HG03108 (cell line): ENCODE measurements around the gene TBC1D4.

ENCODE experiments used
- ATAC-seq: cut with Tn5 transposase; IDR thresholded peaks from one replicate; pipeline ENCODE4 v1.9.1; 2021; ENCODE audit warnings: moderate library complexity; ENCODE audit not compliant: unreplicated experiment

TBC1D4 gene

GRCh38 chr13:75486146-75487062, 4.4 kb upstream of the TBC1D4 start:
- no peak for ATAC-seq

DNA sequence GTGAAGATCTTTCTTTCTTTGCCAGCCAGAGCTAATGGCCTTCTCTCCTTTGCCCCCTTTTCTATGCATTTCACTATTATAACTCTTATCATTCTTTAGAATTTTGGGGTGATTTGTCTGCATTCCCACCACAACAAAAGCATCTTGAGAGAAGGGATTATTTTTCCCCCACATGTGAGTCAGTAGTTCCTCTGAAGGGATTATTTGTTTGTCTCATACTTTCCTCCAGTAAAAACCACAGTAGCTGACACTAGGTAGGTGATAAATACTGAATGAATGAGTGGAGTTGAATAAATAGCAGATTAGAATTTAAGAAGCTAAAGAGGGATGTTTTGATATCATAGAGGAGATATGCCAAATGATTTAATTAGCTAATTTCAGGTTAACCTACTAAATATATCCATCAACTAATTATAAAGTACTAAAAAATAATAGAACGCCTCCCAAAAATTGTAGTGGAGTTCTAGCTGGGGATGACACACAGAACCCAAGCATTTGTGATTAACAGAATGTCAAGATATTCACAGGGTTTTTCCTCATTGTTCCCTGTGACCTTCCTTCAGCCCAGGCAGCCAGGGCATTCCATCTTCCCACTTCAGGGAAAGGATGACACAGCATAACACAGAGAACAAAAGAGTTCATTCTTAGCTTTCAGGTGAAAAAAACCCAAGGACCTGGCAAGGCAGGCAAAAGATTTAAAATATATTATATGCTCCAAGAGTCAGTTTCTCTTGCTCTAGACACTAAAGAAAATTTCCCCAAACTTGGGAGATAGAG, 3.5 kb upstream of the TBC1D4 start:
- no peak for ATAC-seq

DNA sequence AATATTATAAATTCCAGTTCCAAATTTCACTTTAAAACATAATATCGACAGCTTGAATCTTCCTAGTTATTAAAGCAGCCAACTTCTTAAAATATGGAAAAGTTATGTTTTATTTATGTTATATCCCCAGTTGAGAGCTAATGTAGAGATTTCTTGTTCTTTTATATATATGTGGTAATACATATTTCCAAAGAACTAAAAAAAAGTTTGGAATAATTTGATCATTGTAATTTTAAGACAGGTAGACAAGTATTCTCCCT, 781 bp upstream of the TBC1D4 start:
- no peak for ATAC-seq

DNA sequence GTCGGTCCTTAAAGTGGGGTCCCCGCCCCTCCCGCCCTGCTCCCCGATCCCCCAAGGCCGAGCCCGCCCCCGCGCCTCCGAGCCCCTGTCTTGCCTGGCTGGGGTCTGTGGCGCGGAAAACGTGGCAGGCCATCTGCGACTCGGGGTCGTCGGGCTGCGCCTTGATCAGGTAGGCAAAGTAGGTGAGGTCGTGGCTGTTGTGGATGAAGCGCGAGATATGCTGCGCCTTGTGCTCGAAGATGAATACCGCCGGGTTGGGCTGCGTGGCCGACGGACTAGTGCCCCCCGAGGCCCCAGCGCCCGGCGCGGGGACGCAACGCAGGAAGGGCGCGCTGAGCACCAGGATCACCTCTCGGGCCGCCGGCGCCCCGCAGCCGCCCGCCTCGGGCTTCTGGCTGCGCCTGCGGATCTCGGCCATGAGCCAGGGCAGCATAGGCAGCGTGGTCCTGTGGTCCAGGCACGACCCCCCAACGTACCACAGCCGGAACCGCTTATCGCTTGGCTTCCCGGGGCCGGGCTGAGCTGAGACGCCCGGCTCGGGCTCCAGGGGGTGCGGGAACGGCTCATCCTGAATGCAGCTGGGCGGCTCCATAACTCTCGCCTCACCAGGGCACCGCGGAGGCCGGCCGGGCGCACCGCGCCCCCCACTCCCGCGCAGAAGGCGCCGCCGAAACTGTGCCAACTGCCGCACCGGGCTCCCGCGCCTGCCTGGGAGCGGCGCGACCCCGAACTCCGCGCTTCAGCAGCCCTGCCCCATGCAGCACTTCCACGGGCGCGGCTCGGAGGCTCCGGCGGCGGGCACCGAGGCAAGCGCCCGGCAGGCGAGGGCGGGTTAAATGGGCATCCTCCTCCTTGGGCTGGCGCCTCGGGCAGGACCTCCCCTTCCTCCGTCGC, 546 bp downstream of the TBC1D4 start:
- peak; percentile 26 for ATAC-seq

- ATAC-seq, result no peak
These were observed 1.2 kb downstream of the TBC1D4 start for GRCh38 chr13:75480671-75481175.

DNA sequence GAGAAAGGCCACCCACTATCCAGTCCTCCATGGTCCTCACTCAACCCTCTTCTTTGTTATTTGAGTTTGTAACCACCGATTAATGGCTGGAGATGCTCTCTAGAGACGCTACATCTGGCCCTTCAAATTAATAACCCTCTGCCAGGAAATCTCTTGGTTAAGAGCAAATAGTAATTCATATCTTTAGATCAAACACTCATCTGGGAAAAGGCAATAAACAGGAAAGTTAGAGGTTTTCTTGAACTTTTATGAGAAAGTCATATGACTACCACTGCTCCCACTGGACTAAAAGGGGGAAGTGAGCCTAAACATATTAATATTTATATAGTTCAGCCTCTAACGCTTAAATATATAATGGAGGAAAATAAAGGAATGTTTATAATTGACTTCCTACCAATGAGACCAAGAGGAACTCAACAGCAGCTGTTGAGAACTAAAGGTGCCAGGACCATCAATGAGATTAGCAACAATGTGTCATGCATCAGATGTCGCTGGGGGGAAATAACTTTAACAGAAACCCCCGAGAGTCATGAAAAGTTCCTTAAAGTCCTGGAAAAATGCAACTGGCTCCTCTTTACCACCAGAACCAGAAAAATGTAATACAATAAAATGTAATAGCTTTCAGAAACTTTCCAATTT, 2.7 kb downstream of the TBC1D4 start:
- ATAC-seq, result no peak

DNA sequence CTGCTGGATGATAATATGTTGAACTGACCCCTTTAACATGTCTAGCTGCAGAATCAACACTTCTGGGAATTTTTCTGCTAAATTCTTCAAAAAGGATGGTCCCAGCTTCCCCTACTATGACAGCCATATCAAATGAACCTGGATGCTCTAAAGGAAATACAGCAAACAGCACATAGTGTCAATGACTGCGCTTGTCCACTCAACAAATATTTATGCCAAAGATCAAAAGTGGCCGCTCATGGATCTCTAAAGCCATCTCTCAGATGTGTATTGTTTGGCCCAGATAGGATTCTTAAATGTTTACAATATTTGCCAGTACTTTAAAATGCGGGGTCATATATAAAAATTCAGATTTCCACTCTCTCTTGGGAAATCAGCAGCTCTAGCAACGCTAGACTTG, 3.3 kb downstream of the TBC1D4 start:
- ATAC-seq, result no peak

GRCh38 chr13:75474956-75475355, 7.0 kb downstream of the TBC1D4 start:
- ATAC-seq, result no peak

DNA sequence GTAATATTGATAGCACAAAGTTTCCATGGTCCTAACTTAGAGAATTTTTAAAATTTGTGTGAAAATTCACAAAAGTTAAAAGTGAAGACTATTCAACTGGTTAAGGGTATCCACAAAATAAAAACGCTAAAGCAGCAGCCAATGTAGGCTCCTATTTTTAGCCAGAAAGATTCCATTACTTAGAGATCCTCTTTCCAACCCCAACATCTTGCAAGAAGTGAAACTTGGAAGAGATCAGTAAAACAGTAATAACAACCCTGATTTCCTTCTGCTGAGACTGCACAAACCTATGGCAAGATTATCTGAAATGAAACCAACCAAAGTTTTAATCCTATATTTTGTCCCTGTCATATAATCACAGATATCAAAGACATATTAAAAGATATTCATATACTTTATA, 8.5 kb downstream of the TBC1D4 start:
- no peak for ATAC-seq

DNA sequence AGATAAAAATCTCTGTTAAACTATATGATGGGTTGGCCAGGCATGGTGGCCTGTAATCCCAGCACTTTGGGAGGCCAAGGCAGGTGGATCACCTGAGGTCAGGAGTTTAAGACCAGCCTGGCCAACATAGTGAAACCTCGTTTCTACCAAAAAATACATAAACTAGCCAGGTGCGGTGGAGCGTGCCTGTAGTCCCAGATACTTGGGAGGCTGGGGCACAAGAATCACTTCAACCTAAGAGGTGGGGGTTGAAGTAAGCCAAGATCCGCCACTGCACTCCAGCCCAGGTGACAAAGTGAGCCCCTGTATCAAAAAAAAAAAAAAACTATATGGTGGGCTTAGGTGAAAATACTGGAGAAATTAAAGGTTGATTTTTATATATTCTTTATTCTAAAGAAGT, 11.3 kb downstream of the TBC1D4 start:
- ATAC-seq, result no peak

- no peak for ATAC-seq
These were observed 12.9 kb downstream of the TBC1D4 start for GRCh38 chr13:75469047-75469446.

DNA sequence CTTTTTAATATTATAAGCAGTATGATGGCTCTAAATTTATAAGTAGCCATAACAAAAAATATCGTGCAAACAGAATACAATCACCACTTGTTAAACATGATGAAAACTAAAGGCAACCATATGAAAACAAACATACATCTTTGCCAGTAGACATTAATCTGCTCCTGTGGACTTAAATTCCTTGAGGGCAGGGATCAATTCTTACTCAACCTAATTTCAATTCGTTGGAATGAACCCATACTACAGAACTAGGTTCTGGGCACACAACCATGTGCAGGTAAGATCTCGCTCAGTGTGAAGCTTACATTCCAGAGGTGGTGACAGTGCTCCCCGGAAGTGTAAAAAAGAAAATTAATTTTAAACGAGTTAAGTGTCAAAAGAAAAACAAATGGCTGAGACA, 13.4 kb downstream of the TBC1D4 start:
- no peak for ATAC-seq

DNA sequence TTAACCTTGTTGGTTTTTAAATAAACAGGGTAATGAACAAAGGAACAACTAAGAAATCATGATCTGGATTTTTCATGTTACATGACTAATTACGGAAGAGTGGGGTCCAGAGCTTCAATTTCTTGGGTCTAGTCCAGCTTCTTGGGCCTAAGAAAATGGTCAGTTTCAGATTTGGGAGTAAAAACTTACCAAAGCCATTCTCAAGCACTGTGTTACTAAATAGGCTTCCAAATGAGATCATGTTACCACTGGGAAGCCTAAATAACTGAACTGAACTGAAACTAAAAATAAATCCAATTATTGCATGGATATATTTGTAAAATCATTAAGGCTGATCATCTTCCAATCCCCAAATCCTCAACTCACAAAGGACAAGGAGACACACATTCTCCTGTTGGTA, 13.9 kb downstream of the TBC1D4 start:
- no peak for ATAC-seq

GRCh38 chr13:75467040-75467728, 14.8 kb downstream of the TBC1D4 start:
- ATAC-seq, result no peak

- ATAC-seq, result no peak
These were observed 16.7 kb downstream of the TBC1D4 start for GRCh38 chr13:75465236-75465635.

DNA sequence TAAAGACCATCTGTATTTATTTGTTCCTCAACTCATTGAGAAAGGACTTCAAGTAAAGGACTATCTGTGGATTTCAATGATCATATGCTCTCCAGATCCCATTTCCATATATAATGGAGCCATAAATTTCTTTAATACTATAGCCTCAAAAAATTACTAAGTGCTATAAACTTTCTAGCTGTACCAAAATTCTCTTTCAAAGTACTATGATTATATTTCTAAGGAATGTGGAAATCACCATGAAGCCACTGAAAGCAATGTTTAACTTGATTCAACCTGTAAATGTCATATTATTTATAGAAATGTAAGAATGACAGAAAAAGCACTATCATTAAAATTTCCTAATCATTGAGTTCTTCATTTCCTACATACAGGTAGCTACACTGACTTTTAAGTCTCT, 20.7 kb downstream of the TBC1D4 start:
- no peak for ATAC-seq

DNA sequence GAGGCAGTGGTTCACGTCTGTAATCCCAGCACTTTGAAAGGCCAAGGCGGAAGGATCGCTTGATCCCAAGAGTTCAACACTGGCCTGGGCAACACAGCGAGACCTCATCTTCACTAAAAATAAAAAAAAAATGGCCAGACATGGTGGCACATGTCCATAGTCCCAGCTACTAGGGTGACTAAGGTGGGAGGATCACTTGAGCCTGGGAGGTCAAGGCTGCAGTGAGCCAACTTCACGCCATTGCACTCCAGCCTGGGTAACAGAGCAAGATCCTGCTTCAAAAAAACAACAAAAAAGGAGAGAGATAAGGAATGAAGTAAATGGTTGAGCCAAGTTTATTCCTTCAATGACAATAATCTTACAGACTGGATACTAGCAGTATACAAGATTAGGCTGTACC, 21.3 kb downstream of the TBC1D4 start:
- no peak for ATAC-seq

DNA sequence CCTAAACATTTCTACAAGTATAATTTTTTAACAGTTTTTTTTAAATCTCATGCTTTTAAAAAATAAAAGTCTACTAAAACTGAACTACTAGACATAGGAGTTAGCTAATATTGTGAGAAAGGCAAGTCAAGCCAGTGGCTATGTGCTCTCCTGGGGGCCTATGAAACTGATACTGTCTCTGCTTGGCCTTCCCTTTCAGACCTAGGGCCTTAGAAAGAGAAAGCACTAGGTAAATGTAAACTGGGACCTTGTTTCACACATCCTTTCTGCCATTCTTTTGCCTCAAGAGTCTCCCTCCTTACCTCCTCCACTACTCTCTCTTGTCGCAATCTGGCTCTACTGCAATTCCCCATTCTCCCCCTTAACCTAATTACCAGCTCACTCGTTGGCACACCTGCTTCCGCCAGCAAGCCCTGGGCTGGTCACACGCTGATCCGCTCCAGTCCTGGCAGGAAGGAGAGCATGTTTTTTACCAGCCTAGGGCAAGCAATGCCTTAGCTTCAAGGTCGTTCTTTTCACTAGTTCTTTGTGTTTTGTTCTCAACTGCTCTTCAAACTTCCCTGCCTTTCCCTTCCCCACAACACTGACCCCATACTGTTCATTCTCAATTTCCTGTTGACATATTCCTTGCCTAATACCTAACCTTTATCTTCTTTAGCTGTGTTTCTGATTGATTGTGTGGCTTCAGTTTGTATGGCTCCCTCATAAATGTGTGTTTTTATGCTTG, 23.1 kb downstream of the TBC1D4 start:
- ATAC-seq, result peak; percentile 99

DNA sequence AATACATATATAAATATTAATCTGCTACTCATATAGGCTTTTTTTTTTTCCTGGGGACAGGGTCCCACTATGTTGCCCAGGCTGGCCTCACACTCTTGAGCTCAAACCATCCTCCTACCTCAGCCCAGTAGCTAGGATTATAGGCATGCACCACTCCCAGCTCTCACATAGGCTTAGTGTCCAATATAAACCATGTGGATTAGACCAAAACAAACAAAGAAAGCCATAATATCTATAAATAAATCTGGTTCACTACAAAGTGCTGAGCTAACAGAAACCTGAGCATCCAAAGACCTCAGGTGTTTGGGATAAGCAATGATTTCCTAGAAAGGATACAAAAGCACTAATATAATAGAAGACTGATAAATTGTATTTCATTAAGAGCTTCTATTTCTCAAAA, 26.0 kb downstream of the TBC1D4 start:
- no peak for ATAC-seq

DNA sequence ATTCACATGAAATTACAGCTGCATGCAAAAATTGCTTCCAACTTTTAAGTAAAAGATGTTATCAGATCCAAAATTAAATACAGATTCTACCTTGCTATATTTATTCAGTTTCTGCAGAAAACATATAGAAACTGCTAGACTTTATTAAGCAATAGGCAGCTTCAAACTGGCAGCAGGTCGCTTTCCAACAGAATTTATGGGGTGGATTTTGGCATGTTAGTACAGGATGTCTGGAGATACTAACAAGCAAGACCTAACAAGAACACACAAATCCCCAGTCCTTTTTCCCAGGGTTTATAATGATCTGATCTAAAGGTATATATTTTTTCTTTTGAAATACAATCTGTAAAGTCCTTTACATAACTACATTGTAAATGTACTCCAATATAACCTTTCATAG, 27.5 kb downstream of the TBC1D4 start:
- ATAC-seq, result no peak
